GM19351 (cell line): ENCODE results near the gene TUSC7.

Experiments
- ATAC-seq: cut with Tn5 transposase; IDR thresholded peaks from one replicate; pipeline ENCODE4 v1.9.1; 2021; ENCODE audit warnings: mild to moderate bottlenecking, moderate library complexity; ENCODE audit not compliant: unreplicated experiment

The TUSC7 gene

GRCh38 chr3:116709479-116709878, at the start of gene TUSC7:
Gene TUSC7 (plus strand): TSS chr3:116709779.
- no peak for ATAC-seq

GRCh38 chr3:116661196-116661595, 48.4 kb upstream of the TUSC7 start:
- no peak for ATAC-seq

GRCh38 chr3:116663161-116664110, 46.1 kb upstream of the TUSC7 start:
- ATAC-seq, result no peak

- no peak for ATAC-seq
Measured at GRCh38 chr3:116667324-116667723, 42.3 kb upstream of the TUSC7 start.

- ATAC-seq, result no peak
Measured at GRCh38 chr3:116667791-116668190, 41.8 kb upstream of the TUSC7 start.

- no peak for ATAC-seq
Measured at GRCh38 chr3:116669576-116669975, 40.0 kb upstream of the TUSC7 start.

- ATAC-seq, result no peak
Measured at GRCh38 chr3:116671151-116671550, 38.4 kb upstream of the TUSC7 start.

- no peak for ATAC-seq
Measured at GRCh38 chr3:116678853-116679252, 30.7 kb upstream of the TUSC7 start.

GRCh38 chr3:116691041-116691440, 18.5 kb upstream of the TUSC7 start:
- ATAC-seq, result no peak

- no peak for ATAC-seq
Measured at GRCh38 chr3:116701070-116701469, 8.5 kb upstream of the TUSC7 start.

- ATAC-seq, result no peak
Measured at GRCh38 chr3:116702334-116702733, 7.2 kb upstream of the TUSC7 start.

- no peak for ATAC-seq
Measured at GRCh38 chr3:116707531-116707930, 2.0 kb upstream of the TUSC7 start.

- no peak for ATAC-seq
Measured at GRCh38 chr3:116716490-116716889, 6.9 kb downstream of the TUSC7 start.

- no peak for ATAC-seq
Measured at GRCh38 chr3:116717566-116717965, 8.0 kb downstream of the TUSC7 start.

- ATAC-seq, result no peak
Measured at GRCh38 chr3:116728454-116728853, 18.9 kb downstream of the TUSC7 start.

- ATAC-seq, result no peak
Measured at GRCh38 chr3:116734243-116734642, 24.7 kb downstream of the TUSC7 start.

- no peak for ATAC-seq
Measured at GRCh38 chr3:116739678-116740077, 30.1 kb downstream of the TUSC7 start.

- no peak for ATAC-seq
Measured at GRCh38 chr3:116740293-116740692, 30.7 kb downstream of the TUSC7 start.

GRCh38 chr3:116741467-116741866, 31.9 kb downstream of the TUSC7 start:
- ATAC-seq, result no peak

- no peak for ATAC-seq
Measured at GRCh38 chr3:116743062-116743461, 33.5 kb downstream of the TUSC7 start.

- ATAC-seq, result no peak
Measured at GRCh38 chr3:116749388-116749787, 39.8 kb downstream of the TUSC7 start.

GRCh38 chr3:116757315-116757714, 47.7 kb downstream of the TUSC7 start:
- no peak for ATAC-seq

- no peak for ATAC-seq
Measured at GRCh38 chr3:116759316-116759715, 49.7 kb downstream of the TUSC7 start.
